ENCODE data around the gene LLCFC1.

Gene LLCFC1

GRCh38 chr7:142897691-142898090, 41.6 kb upstream of the LLCFC1 start:
- no peaks in the 10 kb centered on the region for H3F3A ChIP-seq (ENCODE audit: insufficient read depth, low read length)
- TF ChIP-seq EZH2 (optimal IDR thresholded peaks at IDR 0.05; ENCODE audit: low read depth, low read length) = no peak
- TF ChIP-seq, protein P1, sequence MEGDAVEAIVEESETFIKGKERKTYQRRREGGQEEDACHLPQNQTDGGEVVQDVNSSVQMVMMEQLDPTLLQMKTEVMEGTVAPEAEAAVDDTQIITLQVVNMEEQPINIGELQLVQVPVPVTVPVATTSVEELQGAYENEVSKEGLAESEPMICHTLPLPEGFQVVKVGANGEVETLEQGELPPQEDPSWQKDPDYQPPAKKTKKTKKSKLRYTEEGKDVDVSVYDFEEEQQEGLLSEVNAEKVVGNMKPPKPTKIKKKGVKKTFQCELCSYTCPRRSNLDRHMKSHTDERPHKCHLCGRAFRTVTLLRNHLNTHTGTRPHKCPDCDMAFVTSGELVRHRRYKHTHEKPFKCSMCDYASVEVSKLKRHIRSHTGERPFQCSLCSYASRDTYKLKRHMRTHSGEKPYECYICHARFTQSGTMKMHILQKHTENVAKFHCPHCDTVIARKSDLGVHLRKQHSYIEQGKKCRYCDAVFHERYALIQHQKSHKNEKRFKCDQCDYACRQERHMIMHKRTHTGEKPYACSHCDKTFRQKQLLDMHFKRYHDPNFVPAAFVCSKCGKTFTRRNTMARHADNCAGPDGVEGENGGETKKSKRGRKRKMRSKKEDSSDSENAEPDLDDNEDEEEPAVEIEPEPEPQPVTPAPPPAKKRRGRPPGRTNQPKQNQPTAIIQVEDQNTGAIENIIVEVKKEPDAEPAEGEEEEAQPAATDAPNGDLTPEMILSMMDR (IDR thresholded peaks at IDR 0.05; ENCODE audit: low read length) = no peak
- no peak overlapping the region for H3K4me3 ChIP-seq (ENCODE audit: low read length)
- no peaks in the 10 kb centered on the region for H3K4me1 ChIP-seq (ENCODE audit: low read length)
- no peak for DNase-seq
- H3K27ac ChIP-seq (ENCODE audit: low read length) = no peak overlapping the region
- no peaks in the 10 kb centered on the region for H4K20me1 ChIP-seq (ENCODE audit: insufficient read depth, low read length)
- no peaks in the 10 kb centered on the region for H3K27me3 ChIP-seq (replicated peaks; ENCODE audit: insufficient read depth, low read length)
- no peaks in the 10 kb centered on the region for H3K9me3 ChIP-seq (replicated peaks; ENCODE audit: insufficient read depth, low read length)
- H3K9me2 ChIP-seq (replicated peaks; ENCODE audit: insufficient read depth, low read length) = no peaks in the 10 kb centered on the region
- H3K79me2 ChIP-seq (ENCODE audit: low read length) = no peaks in the 10 kb centered on the region
- H3K4me2 ChIP-seq (ENCODE audit: low read depth, low read length) = no peak overlapping the region
- no peaks in the 10 kb centered on the region for H3K36me3 ChIP-seq (replicated peaks; ENCODE audit: insufficient read depth, low read length)
- H3K9ac ChIP-seq (ENCODE audit: low read length) = no peak overlapping the region
- H2AFZ ChIP-seq (ENCODE audit: low read length) = no peak overlapping the region

- no peaks in the 10 kb centered on the region for H3K36me3 ChIP-seq (replicated peaks; ENCODE audit: insufficient read depth, low read length)
- H3K4me1 ChIP-seq (ENCODE audit: low read length) = no peaks in the 10 kb centered on the region
- H3K9ac ChIP-seq (ENCODE audit: low read length) = no peak overlapping the region
- no peaks in the 10 kb centered on the region for H3K27me3 ChIP-seq (replicated peaks; ENCODE audit: insufficient read depth, low read length)
- DNase-seq = no peak
- TF ChIP-seq, protein P1 (IDR thresholded peaks at IDR 0.05; ENCODE audit: low read length) = no peak
- TF ChIP-seq EZH2 (optimal IDR thresholded peaks at IDR 0.05; ENCODE audit: low read depth, low read length) (no peak), EZH2phosphoT487 (IDR thresholded peaks at IDR 0.05; ENCODE audit: low read length) (no peak)
- no peaks in the 10 kb centered on the region for H3K9me2 ChIP-seq (replicated peaks; ENCODE audit: insufficient read depth, low read length)
- no peak overlapping the region for H2AFZ ChIP-seq (ENCODE audit: low read length)
- no peaks in the 10 kb centered on the region for H4K20me1 ChIP-seq (ENCODE audit: insufficient read depth, low read length)
- no peaks in the 10 kb centered on the region for H3K9me3 ChIP-seq (replicated peaks; ENCODE audit: insufficient read depth, low read length)
- no peaks in the 10 kb centered on the region for H3F3A ChIP-seq (ENCODE audit: insufficient read depth, low read length)
- H3K79me2 ChIP-seq (ENCODE audit: low read length) = no peaks in the 10 kb centered on the region
- no peak overlapping the region for H3K4me3 ChIP-seq (ENCODE audit: low read length)
- H3K27ac ChIP-seq (ENCODE audit: low read length) = no peak overlapping the region
- no peak overlapping the region for H3K4me2 ChIP-seq (ENCODE audit: low read depth, low read length)
Observed at GRCh38 chr7:142898377-142899170, 40.7 kb upstream of the LLCFC1 start.

- H3K27ac ChIP-seq (ENCODE audit: low read length) = no peak overlapping the region
- no peaks in the 10 kb centered on the region for H3F3A ChIP-seq (ENCODE audit: insufficient read depth, low read length)
Observed at GRCh38 chr7:142899661-142900060, 39.6 kb upstream of the LLCFC1 start.

More at GRCh38 chr7:142899661-142900060, 39.6 kb upstream of the LLCFC1 start:
- H3K36me3 ChIP-seq (replicated peaks; ENCODE audit: insufficient read depth, low read length) = no peaks in the 10 kb centered on the region
- H3K4me2 ChIP-seq (ENCODE audit: low read depth, low read length) = no peak overlapping the region
- no peak overlapping the region for H3K9ac ChIP-seq (ENCODE audit: low read length)
- H3K9me3 ChIP-seq (replicated peaks; ENCODE audit: insufficient read depth, low read length) = no peaks in the 10 kb centered on the region
- DNase-seq = no peak
- no peaks in the 10 kb centered on the region for H3K4me1 ChIP-seq (ENCODE audit: low read length)
- no peak overlapping the region for H3K4me3 ChIP-seq (ENCODE audit: low read length)
- no peaks in the 10 kb centered on the region for H3K9me2 ChIP-seq (replicated peaks; ENCODE audit: insufficient read depth, low read length)
- H3K27me3 ChIP-seq (replicated peaks; ENCODE audit: insufficient read depth, low read length) = no peaks in the 10 kb centered on the region
- TF ChIP-seq, protein P1 (IDR thresholded peaks at IDR 0.05; ENCODE audit: low read length) = no peak
- TF ChIP-seq EZH2 (optimal IDR thresholded peaks at IDR 0.05; ENCODE audit: low read depth, low read length) = no peak
- no peak for TF ChIP-seq EZH2phosphoT487 (IDR thresholded peaks at IDR 0.05; ENCODE audit: low read length)
- no peak overlapping the region for H2AFZ ChIP-seq (ENCODE audit: low read length)
- H4K20me1 ChIP-seq (ENCODE audit: insufficient read depth, low read length) = no peaks in the 10 kb centered on the region
- no peaks in the 10 kb centered on the region for H3K79me2 ChIP-seq (ENCODE audit: low read length)

Measured in MM.1S (cell line).